K562 (cell line): ENCODE data around the gene C4orf54. TPM values are rescaled to one million over a fixed set of nuclear protein-coding genes. Genes with fewer than 3 reads are reported as not detected.

Experiments
- ATAC-seq: fragments of 200-7000 bp; cut with Tn5 transposase; 3 replicates; pipeline ENCODE4 v1.9.1; 2020; ENCODE audit warnings: moderate library complexity
- BruUV-seq: library from RNA; stranded (reverse); fragments of 400-500 nt; replicated peaks from 2 replicates; lab custom pipeline; 2021; lab: Mats Ljungman, UMichigan
- CTCF ChIA-PET: fragments of 300-600 bp; formaldehyde crosslinking; extraction: SDS; loops from one replicate; lab custom pipeline; 2021; ENCODE audit warnings: low intra/inter-chr PET ratio; lab: Yijun Ruan, JAX
- POLR2A ChIA-PET: fragments of 300-600, 350-650 bp; sonication (Branson Sonifier 250); formaldehyde crosslinking; extraction: SDS; loops from one replicate; lab custom pipeline; 2021; ENCODE audit warnings: antibody characterized with exemption, inconsistent platforms; lab: Yijun Ruan, JAX
- DNase-seq, 4 experiments: peaks; one replicate each; pipeline versions ENCODE4 v3.0.0 to v3.0.0-alpha.2; 2011 to 2018; ENCODE audit warnings: low spot score in 3 of 4, mixed read lengths in 3 of 4; ENCODE audit errors: extremely low read depth in 1 of 4
- FAIRE-seq: peaks from 2 replicates; lab custom pipeline; 2011; peaks lifted over from hg19 to GRCh38; lab: Jason Lieb, UNC
- H2AFZ ChIP-seq: 2 replicates; pipeline ENCODE4 v1.6.0; 2011; ENCODE audit warnings: low read depth, low read length, control low read depth, inconsistent platforms
- H3K27ac ChIP-seq: fragments of 200-600 bp; 3 replicates; pipeline ENCODE4 v1.8.0; 2011; ENCODE audit warnings: low read depth, mild to moderate bottlenecking, control low read depth, inconsistent platforms, low read length, moderate library complexity, mixed read lengths; ENCODE audit errors: extremely low read depth
- H3K27me3 ChIP-seq, 2 experiments: fragments of 300-600 bp in 1 of 2; 2 replicates in 1 of 2; 3 replicates in 1 of 2; pipeline versions ENCODE4 v1.6.0 to v1.8.0; 2011; ENCODE audit warnings: inconsistent platforms in 2 of 2, low read length in 2 of 2, mild to moderate bottlenecking in 1 of 2, mixed read lengths in 1 of 2, moderate library complexity in 1 of 2; ENCODE audit not compliant: control insufficient read depth in 2 of 2, insufficient read depth in 2 of 2
- H3K36me3 ChIP-seq: fragments of 300-600 bp; 3 replicates; pipeline ENCODE4 v1.8.0; 2011; ENCODE audit warnings: mild to moderate bottlenecking, low read length, inconsistent platforms; ENCODE audit not compliant: control insufficient read depth, insufficient read depth
- H3K4me1 ChIP-seq, 2 experiments: fragments of 200-600 bp in 1 of 2; replicated peaks in 1 of 2; 2 replicates in 1 of 2; 3 replicates in 1 of 2; pipeline versions ENCODE4 v1.5.1 to v1.8.0; 2011; ENCODE audit warnings: inconsistent platforms in 2 of 2, low read length in 2 of 2, mild to moderate bottlenecking in 1 of 2, mixed read lengths in 1 of 2, moderate library complexity in 1 of 2; ENCODE audit not compliant: control insufficient read depth in 2 of 2, insufficient read depth in 2 of 2
- H3K4me2 ChIP-seq: 2 replicates; pipeline ENCODE4 v1.6.1; 2011; ENCODE audit warnings: low read length, control low read depth, inconsistent platforms, mixed read lengths; ENCODE audit not compliant: insufficient read depth
- H3K4me3 ChIP-seq: fragments of 200-600 bp; sonication (generic), shearing (Covaris generic); 2 replicates; pipeline ENCODE4 v1.5.1; 2016; ENCODE audit warnings: control low read depth, inconsistent platforms
- H3K79me2 ChIP-seq: fragments of 200-600 bp; 3 replicates; pipeline ENCODE4 v1.8.0; 2011; ENCODE audit warnings: low read length, inconsistent platforms; ENCODE audit not compliant: control insufficient read depth, insufficient read depth
- H3K9ac ChIP-seq, 2 experiments: 2 replicates each; pipeline versions ENCODE4 v1.6.0 to v1.6.1; 2011; ENCODE audit warnings: low read depth in 2 of 2, low read length in 2 of 2, control low read depth in 1 of 2, inconsistent platforms in 1 of 2, mild to moderate bottlenecking in 1 of 2, mixed read lengths in 1 of 2; ENCODE audit not compliant: insufficient read depth in 1 of 2
- H3K9me1 ChIP-seq: one replicate; pipeline ENCODE4 v1.6.0; 2011; ENCODE audit warnings: inconsistent platforms, mild to moderate bottlenecking, low read length, moderate library complexity; ENCODE audit not compliant: control insufficient read depth, insufficient read depth
- H3K9me3 ChIP-seq: replicated peaks from 2 replicates; pipeline ENCODE4 v1.5.1; 2011; ENCODE audit warnings: low read depth, low read length, inconsistent platforms; ENCODE audit not compliant: control insufficient read depth, insufficient read depth
- H4K20me1 ChIP-seq: replicated peaks from 2 replicates; pipeline ENCODE4 v1.6.1; 2011; ENCODE audit warnings: low read length, inconsistent platforms, mixed read lengths; ENCODE audit not compliant: control insufficient read depth, insufficient read depth
- CHCHD3 ChIP-seq: fragments of 250-450 bp; sonication (Bioruptor Pico); IDR thresholded peaks from 2 replicates; pipeline ENCODE4 v2.1.2; 2022; ENCODE audit warnings: mild to moderate bottlenecking
- ELF4 ChIP-seq: fragments of 450-650 bp; formaldehyde crosslinking; IDR thresholded peaks from 2 replicates; pipeline ENCODE4 v1.4.0; 2022; ENCODE audit warnings: missing genetic modification characterization
- MNT ChIP-seq, 2 experiments: fragments of 450-650 bp; conservative IDR thresholded peaks; 2 replicates each; pipeline ENCODE4 v1.6.1; 2017; ENCODE audit warnings: mild to moderate bottlenecking in 2 of 2, moderate library complexity in 2 of 2
- MXI1 ChIP-seq: IDR thresholded peaks from 2 replicates; pipeline ENCODE4 v1.6.1; 2011; ENCODE audit warnings: low read depth, mild to moderate bottlenecking, improper control_type of control experiment, low read length
- NFE2 ChIP-seq: IDR thresholded peaks from 2 replicates; pipeline ENCODE4 v1.6.1; 2014; ENCODE audit warnings: antibody characterized with exemption, low read depth
- SUPT5H ChIP-seq: fragments of 450-650 bp; IDR thresholded peaks from 2 replicates; pipeline ENCODE4 v1.6.1; 2016
- ZNF77 ChIP-seq: fragments of 250-450 bp; sonication (Bioruptor Pico); IDR thresholded peaks from 2 replicates; pipeline ENCODE4 v1.5.0; 2020
- WGBS: fragments of 100-300 bp; shearing (Covaris generic); methylation state at CpG from one replicate; pipeline ENCODE4 v1.1.6; 2016; ENCODE audit warnings: low coverage, mixed read lengths; ENCODE audit not compliant: insufficient coverage; ENCODE audit errors: missing lambda C conversion rate; 5-methylcytosine and 5-hydroxymethylcytosine counted together
- in situ Hi-C: fragments of 300-500 bp; cut with MboI; formaldehyde crosslinking; loops from 4 replicates; pipeline ENCODE4 v1.15.0; 2018; ENCODE audit warnings: inconsistent platforms, mixed read lengths
- intact Hi-C: fragments of 100-400 bp; cut with micrococcal nuclease; formaldehyde crosslinking; loops from 2 replicates; pipeline ENCODE4 v1.14.2; 2022
- polyA plus RNA-seq, 8 experiments: library from polyadenylated mRNA; depleted of rRNA in 4 of 8; stranded (reverse) in 5 of 8; unstranded in 3 of 8; fragments of >200 nt; fragmentation: Nextera tagmentation in 2 of 8; fragmentation: Illumina TruSeq in 1 of 8; extraction: Ambion mirVana in 2 of 8; extraction: Trizol in 1 of 8; gene quantifications; 2 replicates each; pipeline versions ENCODE4 v1.2.1 to v1.2.3, GENCODE V29; 2011 to 2014; ENCODE audit warnings: inconsistent platforms in 1 of 8, missing spikeins in 1 of 8
- total RNA-seq, 7 experiments: library from RNA; depleted of rRNA in 6 of 7; stranded (reverse); fragments of >200 nt in 6 of 7; fragmentation: Illumina TruSeq in 2 of 7; extraction: Trizol in 2 of 7; gene quantifications; 2 replicates each; pipeline versions ENCODE4 v1.2.1 to v1.2.3, GENCODE V29; 2011 to 2021; ENCODE audit warnings: low replicate concordance in 1 of 7

Gene C4orf54
- total and polyA plus RNA-seq, 9 of the 15 experiments (the other 6 are each of a cell fraction or from before 2014, with no cell fraction given) = not detected

GRCh38 chr4:99612704-99613103 lies 44.9 kb downstream of the C4orf54 start (continued):
- TF ChIP-seq CHCHD3 (CRISPR knock-in tag) = no peak
- no peak for TF ChIP-seq MXI1
- no peak for TF ChIP-seq NFE2

GRCh38 chr4:99612281-99612680 lies 45.3 kb downstream of the C4orf54 start:
- H3K4me2 ChIP-seq = no peak overlapping the region
- FAIRE-seq (no peak), DNase-seq (no peak), ATAC-seq (no peak)
- H3K79me2 ChIP-seq = no peaks in the 10 kb centered on the region
- no peak overlapping the region for H3K9ac ChIP-seq
- H3K27ac ChIP-seq = no peak overlapping the region
- CTCF ChIA-PET = no interaction called here
- no peak overlapping the region for H2AFZ ChIP-seq
- 0% methylated on average over 3 of the region's 3 CpGs for WGBS
- intact Hi-C loops (no loop called here), in situ Hi-C loops (no loop called here)
- no peaks in the 10 kb centered on the region for H3K4me1 ChIP-seq
- no peak for TF ChIP-seq ZNF77
- TF ChIP-seq MNT (conservative IDR thresholded peaks at IDR 0.05) = no peak
- TF ChIP-seq ELF4 (CRISPR knock-in tag) = no peak
- no peak for TF ChIP-seq SUPT5H
- H3K27me3 ChIP-seq = no peaks in the 10 kb centered on the region
- BruUV-seq = no TSS peak
- POLR2A ChIA-PET = interaction anchor here (0.7 kb wide), 1 partner anchor 49 kb away, joined by 3 read pairs; no protein-coding TSS in a partner anchor
- no peaks in the 10 kb centered on the region for H3K36me3 ChIP-seq
- no peaks in the 10 kb centered on the region for H3K9me3 ChIP-seq
- no peaks in the 10 kb centered on the region for H3K9me1 ChIP-seq
- H3K4me3 ChIP-seq = no peak overlapping the region
- H4K20me1 ChIP-seq = no peaks in the 10 kb centered on the region
